Neural cell (in vitro differentiated cells): ENCODE data around the gene TNFSF11. TPM values are rescaled to one million over a fixed set of nuclear protein-coding genes. Genes with fewer than 3 reads are reported as not detected.

Experiments
- H2AFZ ChIP-seq: fragments of 200-600, 300-800 bp; sonication (generic), shearing (Covaris generic); 2 replicates; pipeline ENCODE4 v1.6.0; 2014; ENCODE audit warnings: low read depth, mild to moderate bottlenecking, antibody characterized with exemption, low read length, moderate library complexity
- H3F3A ChIP-seq: fragments of 200-600 bp; shearing (Covaris generic); 2 replicates; pipeline ENCODE4 v1.6.1; 2016; ENCODE audit warnings: mild to moderate bottlenecking, moderate library complexity, mixed read lengths, antibody characterized with exemption, low read length; ENCODE audit not compliant: insufficient read depth, poor library complexity, severe bottlenecking
- H3K27ac ChIP-seq: fragments of 200-600, 300-800 bp; sonication (generic), shearing (Covaris generic); 2 replicates; pipeline ENCODE4 v1.5.1; 2014; ENCODE audit warnings: mild to moderate bottlenecking, low read length, moderate library complexity
- H3K27me3 ChIP-seq: fragments of 300-800, 200-600 bp; sonication (generic), shearing (Covaris generic); 2 replicates; pipeline ENCODE4 v1.6.0; 2014; ENCODE audit warnings: mild to moderate bottlenecking, low read depth, low read length, moderate library complexity; ENCODE audit not compliant: insufficient read depth
- H3K36me3 ChIP-seq: fragments of 300-800, 200-600 bp; sonication (generic), shearing (Covaris generic); 2 replicates; pipeline ENCODE4 v1.5.1; 2014; ENCODE audit warnings: mild to moderate bottlenecking, antibody characterized with exemption, low read length, moderate library complexity; ENCODE audit not compliant: insufficient read depth
- H3K4me2 ChIP-seq: fragments of 300-800, 200-600 bp; sonication (generic), shearing (Covaris generic); 2 replicates; pipeline ENCODE4 v1.6.0; 2014; ENCODE audit warnings: mild to moderate bottlenecking, low read length
- H3K4me3 ChIP-seq: fragments of 300-800, 200-600 bp; sonication (generic), shearing (Covaris generic); 2 replicates; pipeline ENCODE4 v1.5.1; 2014; ENCODE audit warnings: mild to moderate bottlenecking, low read length, moderate library complexity
- H3K79me2 ChIP-seq: fragments of 200-600 bp; shearing (Covaris generic); replicated peaks from 2 replicates; pipeline ENCODE4 v1.6.0; 2014; ENCODE audit warnings: mild to moderate bottlenecking, low read length, moderate library complexity; ENCODE audit not compliant: insufficient read depth
- H3K9ac ChIP-seq: fragments of 300-800, 200-600 bp; sonication (generic), shearing (Covaris generic); 2 replicates; pipeline ENCODE4 v1.6.1; 2016; ENCODE audit warnings: mild to moderate bottlenecking, low read length, mixed read lengths
- H3K9me2 ChIP-seq: fragments of 200-600 bp; shearing (Covaris generic); 2 replicates; pipeline ENCODE4 v1.6.1; 2016; ENCODE audit warnings: mild to moderate bottlenecking, low read length, mixed read lengths; ENCODE audit not compliant: insufficient read depth
- H3K9me3 ChIP-seq: fragments of 200-600, 300-800 bp; sonication (generic), shearing (Covaris generic); 2 replicates; pipeline ENCODE4 v1.6.1; 2016; ENCODE audit warnings: mild to moderate bottlenecking, mixed run types, low read length, moderate library complexity, mixed read lengths
- H4K20me1 ChIP-seq: fragments of 200-600 bp; shearing (Covaris generic); 2 replicates; pipeline ENCODE4 v1.6.1; 2016; ENCODE audit warnings: mild to moderate bottlenecking, mixed run types; ENCODE audit not compliant: insufficient read depth
- CTCF ChIP-seq: fragments of 450-650 bp; IDR thresholded peaks from 2 replicates; pipeline ENCODE4 v1.5.1; 2014; ENCODE audit warnings: antibody characterized with exemption, mild to moderate bottlenecking, moderate library complexity; ENCODE audit not compliant: poor library complexity, severe bottlenecking
- EP300 ChIP-seq: fragments of 450-650 bp; conservative IDR thresholded peaks from 2 replicates; pipeline ENCODE4 v1.6.1; 2014; ENCODE audit warnings: antibody characterized with exemption, mild to moderate bottlenecking, moderate library complexity; ENCODE audit not compliant: poor library complexity, severe bottlenecking
- EZH2 ChIP-seq: fragments of 200-600, 300-800 bp; shearing (Covaris generic), sonication (generic); IDR thresholded peaks from 2 replicates; pipeline ENCODE4 v1.6.1; 2014; ENCODE audit warnings: antibody characterized with exemption, low read length, borderline replicate concordance, mild to moderate bottlenecking; ENCODE audit not compliant: insufficient read depth, poor library complexity, severe bottlenecking
- MXI1 ChIP-seq: fragments of 450-650 bp; conservative IDR thresholded peaks from 2 replicates; pipeline ENCODE4 v1.6.1; 2014; ENCODE audit warnings: antibody characterized with exemption, mild to moderate bottlenecking; ENCODE audit not compliant: poor library complexity, severe bottlenecking
- POLR2AphosphoS5 ChIP-seq: IDR thresholded peaks from 2 replicates; pipeline ENCODE4 v1.6.1; 2012
- RAD21 ChIP-seq: fragments of 450-650 bp; conservative IDR thresholded peaks from 2 replicates; pipeline ENCODE4 v1.6.1; 2014; ENCODE audit warnings: antibody characterized with exemption, mild to moderate bottlenecking, moderate library complexity
- REST ChIP-seq: IDR thresholded peaks from 2 replicates; pipeline ENCODE4 v1.6.1; 2012; ENCODE audit warnings: borderline replicate concordance
- SMC3 ChIP-seq: fragments of 450-650 bp; conservative IDR thresholded peaks from 2 replicates; pipeline ENCODE4 v1.6.1; 2014; ENCODE audit warnings: antibody characterized with exemption, mild to moderate bottlenecking, moderate library complexity; ENCODE audit not compliant: poor library complexity
- TAF1 ChIP-seq: IDR thresholded peaks from 2 replicates; pipeline ENCODE4 v1.6.1; 2012; ENCODE audit warnings: low read depth
- polyA plus RNA-seq: library from polyadenylated mRNA; depleted of rRNA; stranded (reverse); fragments of >200 nt; gene quantifications from 2 replicates; pipeline ENCODE4 v1.2.3, GENCODE V29; 2014

The TNFSF11 gene
- polyA plus RNA-seq, 1 donor from 2014 or later, result not detected

GRCh38 chr13:42533336-42533591 lies 40.7 kb upstream of the TNFSF11 start:
- Histone ChIP-seq H3F3A (no peaks in the 10 kb centered on the region), H3K4me2 (no peak overlapping the region), H3K27ac (no peak overlapping the region), H3K9me3 (no peaks in the 10 kb centered on the region), H2AFZ (no peak overlapping the region), H3K9me2 (no peaks in the 10 kb centered on the region), H3K79me2 (no peaks in the 10 kb centered on the region), H3K27me3 (no peaks in the 10 kb centered on the region), H4K20me1 (no peaks in the 10 kb centered on the region), H3K9ac (no peak overlapping the region), H3K4me3 (no peak overlapping the region), H3K36me3 (no peaks in the 10 kb centered on the region)
- TF ChIP-seq CTCF (no peak), MXI1 (no peak), SMC3 (no peak), POLR2AphosphoS5 (no peak), EZH2 (no peak), RAD21 (no peak), EP300 (no peak), TAF1 (no peak), REST (no peak)

- Histone ChIP-seq H3K9ac (no peak overlapping the region), H3F3A (no peaks in the 10 kb centered on the region), H3K27me3 (no peaks in the 10 kb centered on the region), H2AFZ (no peak overlapping the region), H3K27ac (no peak overlapping the region), H4K20me1 (no peaks in the 10 kb centered on the region), H3K4me2 (no peak overlapping the region), H3K4me3 (no peak overlapping the region), H3K36me3 (no peaks in the 10 kb centered on the region), H3K9me2 (no peaks in the 10 kb centered on the region), H3K9me3 (no peaks in the 10 kb centered on the region), H3K79me2 (no peaks in the 10 kb centered on the region)
- TF ChIP-seq TAF1, result no peak
- TF ChIP-seq SMC3, result no peak
- TF ChIP-seq MXI1, result no peak
- TF ChIP-seq REST, result no peak
- TF ChIP-seq POLR2AphosphoS5, result no peak
- no peak for TF ChIP-seq EZH2
- TF ChIP-seq CTCF, result no peak
- TF ChIP-seq RAD21, result no peak
- TF ChIP-seq EP300, result no peak
Observed at GRCh38 chr13:42534785-42535184, 39.2 kb upstream of the TNFSF11 start.
